G401 (cell line): ENCODE results near the gene SLC2A10. TPM values are rescaled to one million over a fixed set of nuclear protein-coding genes. Genes with fewer than 3 reads are reported as not detected.
"Not testable (repeated sequence)": the region's sequence is repeated elsewhere in the genome, so short reads cannot be mapped to it uniquely, and the experiment has no call there.

ENCODE experiments used
- DNase-seq: peaks from one replicate; pipeline ENCODE4 v3.0.0-alpha.2; 2015; ENCODE audit warnings: low spot score
- in situ Hi-C: cut with HindIII; loops from 2 replicates; pipeline ENCODE4 v1.10.0; 2016; ENCODE audit warnings: low sequenced_read_pairs, mixed read lengths
- total RNA-seq: library from RNA; depleted of rRNA; stranded (reverse); fragments of >200 nt; shearing (Covaris generic); gene quantifications from 2 replicates; pipeline ENCODE4 v1.2.3, GENCODE V29; 2014; rRNA removed

SLC2A10 gene
- total RNA-seq = 2.4 and 3.4 TPM in 2 replicates

DNA sequence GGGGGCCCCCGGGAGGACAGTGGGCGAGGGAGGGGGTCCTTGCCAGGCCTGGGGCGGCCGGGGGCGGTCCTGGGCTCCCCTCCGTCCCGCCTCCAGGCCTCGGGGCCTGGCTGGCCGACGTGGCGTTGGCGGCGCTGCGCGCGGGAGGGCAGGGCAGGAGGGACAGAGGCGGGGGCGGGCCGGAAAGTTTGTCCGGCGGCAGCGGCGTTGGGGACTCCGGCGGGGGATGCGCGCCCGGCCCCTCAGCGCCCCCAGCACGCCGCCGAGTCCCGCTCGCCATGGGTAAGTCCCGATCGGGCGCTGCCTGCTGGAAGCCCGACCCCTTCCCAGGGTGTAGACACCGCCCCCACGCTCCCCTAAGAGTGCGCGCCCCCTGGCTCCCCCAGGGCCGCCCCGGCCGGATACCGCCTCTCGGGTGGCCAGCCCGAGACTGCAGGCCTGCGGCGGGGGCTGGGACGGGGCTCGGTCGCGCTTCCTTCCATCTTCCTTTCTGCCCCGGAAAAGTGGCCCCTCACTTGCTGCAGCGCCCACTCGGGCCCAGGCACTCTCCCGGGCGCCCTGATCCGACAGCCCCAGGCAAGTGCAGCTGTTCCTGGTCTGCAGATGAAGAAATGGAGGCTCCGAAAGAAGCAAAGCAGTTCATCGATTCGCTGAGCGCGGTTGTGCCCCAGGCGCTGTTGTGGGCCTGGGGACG is at the start of gene SLC2A10:
TSS of gene SLC2A10 (plus strand) at position 191 of the 694 bp plus-strand sequence. CDS start at position 279, 88 bp downstream.
- in situ Hi-C loops = no loop called here
- no peak for DNase-seq

DNA sequence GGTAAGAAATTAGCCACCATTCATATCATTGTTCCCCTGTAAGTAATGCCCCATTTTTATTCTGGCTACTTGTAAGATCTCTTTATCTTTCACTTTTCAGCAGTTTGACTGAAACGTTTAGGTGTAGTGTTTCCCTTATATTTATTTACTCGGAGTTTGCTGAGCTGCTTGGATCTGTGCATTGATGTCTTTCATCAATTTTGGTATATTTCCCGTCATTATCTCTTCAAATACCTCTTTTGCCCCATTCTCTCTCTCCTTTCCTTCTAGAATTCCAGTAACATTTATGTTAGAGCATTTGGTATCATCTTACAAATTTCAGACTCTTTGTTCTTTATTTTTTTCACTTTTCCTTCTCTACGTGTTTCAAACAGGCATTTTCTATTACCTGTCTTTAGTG is 49.0 kb upstream of the SLC2A10 start:
- no peak for DNase-seq
- in situ Hi-C loops = no loop called here

DNA sequence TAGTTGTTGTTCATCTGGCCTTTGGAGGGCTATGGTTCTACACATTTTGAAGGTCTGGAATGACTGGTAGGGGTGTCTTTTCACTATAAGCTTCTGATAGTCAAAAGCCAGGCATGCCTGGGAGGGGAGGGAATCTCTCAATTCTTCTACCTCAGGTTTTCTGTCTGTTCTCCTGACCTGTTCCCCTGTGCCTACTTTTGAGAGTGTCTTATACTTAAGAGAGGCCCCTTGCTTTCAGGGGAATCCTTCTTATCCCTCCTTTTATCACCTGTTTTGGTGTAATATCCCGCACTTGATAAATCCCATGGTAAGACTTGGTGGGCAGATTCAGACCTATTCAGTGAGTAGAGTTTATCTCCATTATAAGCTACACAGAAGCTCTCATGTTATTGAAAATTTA is 47.8 kb upstream of the SLC2A10 start:
- DNase-seq = no peak
- in situ Hi-C loops = no loop called here

DNA sequence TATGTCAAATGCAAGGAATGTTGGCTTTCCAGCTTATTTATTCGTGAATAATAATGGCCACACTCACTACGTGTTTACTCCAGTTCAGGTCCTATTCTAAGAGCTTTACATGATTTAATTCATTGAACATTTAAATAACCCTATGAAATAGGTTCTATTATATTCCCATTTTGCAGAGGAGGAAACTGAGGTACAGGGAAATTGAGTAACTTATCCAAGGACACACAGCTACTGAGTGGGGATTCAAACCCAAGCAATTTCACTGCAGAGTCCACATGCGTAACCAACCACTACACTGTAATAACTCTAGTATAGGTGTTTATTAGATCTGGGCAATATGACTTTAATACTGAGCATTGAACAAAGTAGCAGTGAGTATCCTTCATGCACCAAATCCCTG is 45.9 kb upstream of the SLC2A10 start:
- DNase-seq = no peak
- in situ Hi-C loops = no loop called here

DNA sequence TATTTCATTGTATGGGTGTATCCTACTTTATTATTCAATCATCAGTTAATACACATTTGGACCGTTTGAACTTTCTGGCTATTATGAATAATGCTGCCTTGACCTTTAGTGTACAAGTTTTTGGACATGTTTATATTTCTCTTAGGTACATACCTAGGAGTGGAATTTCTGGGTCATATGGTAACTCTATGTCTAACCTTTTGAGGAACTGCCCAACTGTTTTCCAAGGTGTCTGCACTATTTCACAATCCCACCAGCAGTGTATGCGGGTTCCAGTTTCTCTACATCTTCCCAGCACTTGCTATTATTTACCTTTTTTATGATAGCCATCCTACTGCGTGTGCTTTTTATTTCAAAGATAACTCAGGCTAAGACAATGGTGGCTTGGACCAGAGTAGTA is 43.8 kb upstream of the SLC2A10 start:
- DNase-seq = no peak

DNA sequence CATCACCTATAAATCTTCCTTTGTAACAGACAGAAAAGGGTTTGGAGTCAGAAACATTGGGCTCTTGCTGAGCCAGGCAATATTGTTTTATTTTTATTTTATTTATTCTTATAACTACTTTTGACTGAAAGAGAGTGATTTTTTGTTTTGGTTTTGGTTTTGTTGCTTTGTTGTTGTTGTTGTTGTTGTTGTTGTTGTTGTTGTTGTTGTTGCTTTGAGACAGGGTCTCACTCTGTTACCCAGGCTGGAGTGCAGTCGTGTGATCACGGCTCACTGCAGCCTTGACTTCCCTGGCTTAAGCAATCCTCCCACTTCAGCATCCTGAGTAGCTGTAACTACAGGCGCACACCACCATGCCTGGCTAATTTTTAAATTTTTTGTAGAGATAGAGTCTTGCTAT is 43.1 kb upstream of the SLC2A10 start:
- in situ Hi-C loops = no loop called here
- DNase-seq = no peak

More for the DNA sequence above, 43.8 kb upstream of the SLC2A10 start:
- in situ Hi-C loops = no loop called here

DNA sequence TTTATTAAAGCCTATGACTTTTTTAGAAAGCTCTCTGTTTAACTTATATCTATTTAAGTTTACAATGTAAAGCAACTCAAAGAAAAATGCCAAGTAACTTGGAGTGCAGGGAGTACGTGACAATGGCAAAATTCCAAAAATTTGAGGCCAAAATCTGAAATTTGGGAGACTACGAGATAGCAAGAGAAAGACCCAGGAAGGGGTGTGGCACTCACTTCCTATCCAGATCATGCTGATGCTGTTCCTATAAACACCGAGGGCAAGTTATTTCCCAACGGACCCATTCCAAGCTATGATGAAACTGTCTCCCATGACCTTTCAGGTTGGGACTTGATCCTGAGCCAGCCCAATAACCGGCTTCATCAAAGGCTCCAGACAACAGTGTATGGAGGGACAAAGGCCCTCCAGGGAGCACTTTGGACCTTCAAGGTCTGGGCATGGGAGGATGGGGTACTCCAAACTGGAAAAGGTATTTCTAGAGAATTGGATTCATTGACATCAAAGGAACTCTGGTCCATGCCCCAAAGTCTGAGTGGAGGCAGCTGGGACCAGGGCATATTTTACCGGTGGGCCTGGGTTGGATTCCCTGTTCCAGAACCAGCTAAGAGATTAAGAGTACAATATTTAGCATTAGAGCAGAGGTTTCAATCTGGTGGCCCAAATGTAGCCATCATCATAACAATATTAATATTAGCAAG is 42.5 kb upstream of the SLC2A10 start:
- DNase-seq = no peak

DNA sequence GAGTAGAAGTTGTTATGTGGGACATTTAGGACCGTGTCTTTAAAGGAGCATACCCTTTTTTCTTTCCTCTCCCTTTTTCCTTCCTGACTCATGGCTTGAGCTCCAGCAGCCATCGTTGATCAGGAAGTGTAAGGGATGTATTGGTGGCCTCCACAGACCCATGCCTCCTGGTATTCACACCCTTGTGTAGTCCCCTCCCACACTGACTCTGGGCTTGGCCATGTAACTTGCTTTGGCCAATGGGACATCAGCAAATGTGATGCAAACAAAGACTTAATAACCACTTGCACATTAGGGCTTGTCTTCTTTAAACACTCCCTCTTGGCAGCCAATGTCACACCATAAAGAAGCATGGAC is 39.2 kb upstream of the SLC2A10 start:
- no peak for DNase-seq
- in situ Hi-C loops = no loop called here

More for the DNA sequence above, 42.5 kb upstream of the SLC2A10 start:
- in situ Hi-C loops = no loop called here

DNA sequence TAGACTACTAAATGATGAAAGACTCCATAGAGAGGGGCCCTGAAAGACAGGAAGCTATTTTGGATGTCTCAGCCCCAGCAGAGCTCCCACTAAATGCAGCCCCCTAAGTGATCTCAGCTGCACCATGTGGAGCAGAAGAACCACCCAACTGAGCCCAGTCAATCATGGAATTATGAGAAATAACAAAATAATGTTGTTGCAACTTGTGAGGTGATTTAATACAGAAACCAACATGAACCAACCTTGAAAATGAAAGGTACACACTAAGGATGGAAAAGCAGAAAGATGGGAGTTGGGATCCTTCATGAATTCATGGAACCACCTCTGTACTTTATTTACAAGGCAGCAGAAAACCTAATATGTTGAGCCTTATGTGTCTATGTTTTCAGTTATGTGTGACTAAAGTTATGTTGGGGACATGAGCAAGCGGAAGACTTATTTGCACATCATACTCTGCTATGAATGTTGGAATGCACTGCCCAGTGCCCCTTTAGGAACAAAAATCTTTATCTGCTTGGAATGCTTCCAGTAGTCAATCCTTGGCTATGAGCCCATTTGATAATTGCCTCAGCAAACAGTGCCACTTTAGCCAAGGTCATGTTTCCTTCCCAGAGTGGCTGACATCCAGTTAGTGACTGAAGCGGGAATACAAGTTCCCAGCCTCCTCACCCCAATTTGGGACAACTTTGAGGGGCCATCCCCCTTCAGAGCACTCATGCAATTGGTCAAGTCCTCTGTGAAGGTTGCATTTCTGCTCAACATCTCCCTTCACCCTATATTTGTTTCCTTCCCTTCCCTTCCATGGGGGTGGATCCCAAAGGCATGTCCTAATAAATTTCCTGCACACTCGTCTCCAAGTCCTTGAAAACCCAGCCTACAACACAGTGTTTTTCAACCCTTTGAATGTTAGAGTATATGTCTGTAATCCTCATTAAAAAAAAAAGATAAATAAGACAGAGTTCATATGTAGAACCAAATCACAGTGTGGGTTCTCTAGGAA is 38.6 kb upstream of the SLC2A10 start:
- DNase-seq = no peak
- in situ Hi-C loops = no loop called here

DNA sequence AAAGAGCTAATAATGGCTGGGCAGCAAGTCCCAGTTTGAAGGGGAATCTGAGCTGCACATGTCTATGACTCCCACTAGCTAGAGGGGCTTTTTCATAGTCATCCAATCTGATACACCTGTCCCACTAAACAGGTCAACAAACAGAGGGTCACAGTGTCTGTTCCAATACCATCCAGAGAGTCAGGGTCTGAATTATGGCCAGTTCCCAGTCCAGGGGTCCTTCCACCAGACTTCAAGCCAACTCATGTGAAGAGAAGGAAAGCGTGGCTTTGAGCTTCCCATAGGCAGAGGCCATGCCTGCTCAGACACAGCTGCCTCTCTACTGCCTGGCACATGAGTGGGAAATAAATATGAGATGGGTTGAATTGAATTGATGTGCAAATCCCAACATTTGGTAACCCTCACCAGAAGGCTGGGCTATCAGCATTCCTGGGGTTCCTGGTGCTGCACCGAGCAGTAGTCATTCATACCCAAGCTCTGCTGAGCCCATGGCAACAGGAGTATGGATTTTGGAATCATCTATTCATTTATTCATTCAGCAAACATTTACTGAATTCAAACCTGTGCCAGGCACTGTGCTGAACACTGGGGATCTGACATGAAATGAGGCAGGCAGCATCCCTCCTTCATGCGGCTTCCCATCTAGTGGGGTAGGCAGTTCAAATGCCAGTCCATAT is 37.4 kb upstream of the SLC2A10 start:
- in situ Hi-C loops = no loop called here
- no peak for DNase-seq

DNA sequence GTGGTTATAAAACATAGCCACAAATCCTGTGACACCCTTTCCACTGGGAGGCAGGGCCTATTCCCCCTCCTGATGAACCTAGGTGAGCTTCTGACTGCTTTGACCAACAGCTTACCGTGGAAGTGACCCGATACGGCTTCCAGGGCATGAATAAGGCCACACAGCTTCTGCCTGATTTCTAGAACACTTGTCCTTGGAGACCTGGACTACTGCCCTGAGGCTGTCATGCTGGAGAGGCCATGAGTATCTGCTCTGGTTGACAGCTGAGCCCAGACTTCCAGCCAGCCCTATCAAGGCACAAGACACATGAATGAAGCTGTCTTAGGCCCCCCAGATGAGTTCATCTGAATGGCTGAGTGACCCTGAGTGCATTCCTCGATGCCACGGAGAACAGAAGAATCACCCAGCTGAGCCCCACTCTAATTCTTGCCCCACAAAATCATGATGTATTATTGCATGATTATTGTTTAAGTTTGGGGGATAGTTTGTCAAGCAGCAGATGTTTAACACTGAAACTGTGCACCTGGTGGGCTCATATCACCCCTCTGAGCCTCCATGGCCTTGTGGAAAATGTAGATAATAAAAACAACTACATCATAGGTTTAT is 36.8 kb upstream of the SLC2A10 start:
- in situ Hi-C loops = no loop called here

DNA sequence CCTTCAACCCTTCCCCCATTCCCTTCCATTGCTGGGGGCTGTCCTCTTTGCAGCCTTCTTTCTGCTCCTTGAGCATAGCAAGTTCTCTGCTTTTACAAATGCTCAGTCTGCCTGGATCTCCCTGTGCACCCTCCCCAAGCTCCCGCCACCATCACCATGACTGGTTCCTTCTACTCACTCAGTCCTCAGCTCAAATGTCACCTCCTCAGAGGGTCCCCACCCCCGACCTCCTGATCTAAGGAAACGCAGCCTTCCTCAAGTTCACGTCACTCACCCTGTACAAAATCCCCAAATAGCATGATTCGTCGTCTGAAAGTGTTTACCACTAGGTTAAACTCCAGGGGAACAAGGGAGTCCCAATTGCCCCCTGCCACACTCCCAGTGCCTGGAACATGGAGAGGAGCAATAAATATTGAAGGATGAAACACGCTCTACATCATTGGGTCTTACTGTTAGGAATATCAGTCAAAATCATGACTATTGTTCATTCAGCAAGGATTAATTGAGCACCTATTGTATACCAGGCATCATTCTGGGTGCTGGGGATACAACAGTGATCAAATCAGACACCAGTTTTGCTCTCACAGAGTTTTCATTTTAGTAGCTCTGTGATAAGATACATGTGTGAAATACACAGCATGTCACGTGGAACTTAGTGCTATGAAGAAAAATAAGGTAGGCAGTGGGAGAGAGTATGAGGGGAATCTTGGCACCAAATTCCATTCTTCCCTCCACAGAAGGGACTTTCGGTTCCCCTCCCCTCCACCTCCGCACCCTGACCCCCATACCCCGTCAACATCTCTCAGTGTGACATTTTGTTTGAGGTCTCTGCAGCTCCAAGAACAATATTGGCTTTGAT is 35.8 kb upstream of the SLC2A10 start:
- in situ Hi-C loops = no loop called here
- DNase-seq = no peak

More for the DNA sequence above, 36.8 kb upstream of the SLC2A10 start:
- DNase-seq = no peak

DNA sequence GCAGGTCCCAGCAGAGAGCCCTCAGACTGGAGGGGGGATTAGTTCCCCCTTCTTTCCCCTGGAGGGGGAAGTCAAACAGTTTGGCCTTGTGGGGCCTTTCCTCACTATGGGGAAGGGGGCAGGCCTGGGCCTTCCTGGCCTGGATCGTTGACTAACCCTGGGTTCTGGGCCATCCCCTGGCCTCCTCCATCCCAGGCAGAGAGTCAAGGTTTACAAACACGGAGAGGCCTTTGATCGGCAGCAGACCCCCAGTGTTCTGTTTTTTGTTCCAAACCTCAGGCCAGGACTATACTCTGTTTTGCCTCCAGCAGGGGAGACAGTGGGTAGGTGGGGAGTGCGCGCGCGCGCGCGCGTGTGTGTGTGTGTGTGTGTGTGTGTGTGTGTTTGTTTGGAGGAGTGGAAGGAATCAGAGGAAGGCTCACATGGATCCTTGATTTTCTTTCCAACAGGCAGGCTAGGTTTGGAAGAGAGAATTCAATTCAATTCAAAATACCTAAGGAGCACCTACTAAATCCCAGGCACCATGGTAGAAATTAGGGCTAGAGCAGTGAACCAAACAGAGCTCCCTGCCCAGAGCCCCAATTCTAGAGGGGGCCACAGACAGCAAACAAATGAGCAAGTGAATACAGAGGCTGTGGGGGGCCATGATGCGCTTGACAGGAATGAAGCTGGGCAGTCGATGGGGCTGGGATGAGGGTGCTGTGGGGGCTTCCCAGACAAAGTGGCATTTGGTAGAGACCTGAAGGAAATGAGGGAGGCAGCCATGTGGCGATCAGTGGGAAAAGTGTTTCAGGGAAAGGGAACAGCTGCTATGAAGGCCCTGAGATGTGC is 35.0 kb upstream of the SLC2A10 start:
- DNase-seq = no peak
- in situ Hi-C loops = no loop called here

DNA sequence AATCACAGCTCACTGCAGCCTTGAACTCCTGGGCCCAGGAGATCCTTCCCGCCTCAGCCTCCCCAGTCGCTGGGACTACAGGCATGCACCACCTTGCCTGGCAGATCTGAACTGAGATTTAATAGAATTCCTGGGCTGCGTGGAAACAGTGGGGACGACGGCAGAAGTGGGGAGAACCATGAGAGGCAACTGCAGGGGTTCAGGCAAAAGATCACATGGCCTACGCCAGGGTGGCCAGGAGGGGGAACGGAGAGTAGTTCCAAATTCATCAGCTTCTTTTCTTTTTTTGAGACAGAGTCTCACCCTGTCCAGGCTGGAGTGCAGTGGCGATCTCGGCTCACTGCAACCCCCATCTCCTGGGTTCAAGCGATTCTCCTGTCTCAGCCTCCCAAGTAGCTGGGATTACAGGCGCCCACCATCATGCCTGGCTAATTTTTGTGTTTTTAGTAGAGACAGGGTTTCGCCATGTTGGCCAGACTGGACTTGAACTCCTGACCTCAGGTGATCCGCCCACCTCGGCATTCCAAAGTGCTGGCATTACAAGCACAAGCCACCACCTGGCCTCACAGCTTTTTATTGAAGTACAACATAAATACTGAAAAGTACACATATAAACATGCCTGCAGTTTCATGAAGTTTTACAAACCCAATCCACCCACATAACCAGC is 32.7 kb upstream of the SLC2A10 start:
- in situ Hi-C loops, DNase-seq: not testable (repeated sequence)

DNA sequence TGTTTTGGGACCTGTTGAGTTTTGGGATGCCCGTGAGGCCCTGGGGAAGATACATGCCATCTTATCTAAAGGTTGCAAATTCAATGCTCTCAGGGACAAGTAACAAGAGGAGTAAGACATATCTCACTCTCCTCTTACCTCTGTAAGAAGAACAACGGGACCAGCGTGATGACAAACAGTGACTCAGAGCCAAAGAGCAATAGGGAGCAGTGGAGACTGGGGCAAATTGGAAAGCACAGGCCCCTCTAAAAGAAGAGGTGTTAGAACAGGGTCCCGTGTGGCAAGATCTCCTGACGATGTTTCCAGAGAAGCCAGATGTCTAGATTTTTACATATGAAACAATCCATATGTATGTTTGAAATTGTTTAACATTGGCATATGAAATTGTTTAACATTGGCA is 31.8 kb upstream of the SLC2A10 start:
- DNase-seq = no peak
- in situ Hi-C loops = no loop called here

DNA sequence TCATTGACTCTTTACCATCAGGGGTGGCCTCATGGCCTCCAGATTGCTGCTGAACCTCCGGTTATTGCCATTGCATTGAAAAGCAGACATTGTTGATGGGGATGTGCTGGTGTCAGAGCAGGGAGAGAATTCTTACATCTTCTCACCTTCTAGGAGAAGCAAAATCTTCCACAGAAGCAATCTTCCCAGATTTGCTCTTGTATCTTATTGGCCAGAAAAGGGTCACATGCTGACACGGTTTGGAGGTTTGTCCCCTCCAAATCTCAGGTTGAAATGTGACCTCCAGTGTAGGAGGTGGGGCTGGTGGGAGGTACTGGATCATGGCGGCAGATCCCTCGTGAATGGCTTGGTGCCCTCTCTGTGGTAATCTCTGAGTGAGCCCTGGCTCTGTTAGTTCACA is 30.9 kb upstream of the SLC2A10 start:
- no peak for DNase-seq
- in situ Hi-C loops = no loop called here

DNA sequence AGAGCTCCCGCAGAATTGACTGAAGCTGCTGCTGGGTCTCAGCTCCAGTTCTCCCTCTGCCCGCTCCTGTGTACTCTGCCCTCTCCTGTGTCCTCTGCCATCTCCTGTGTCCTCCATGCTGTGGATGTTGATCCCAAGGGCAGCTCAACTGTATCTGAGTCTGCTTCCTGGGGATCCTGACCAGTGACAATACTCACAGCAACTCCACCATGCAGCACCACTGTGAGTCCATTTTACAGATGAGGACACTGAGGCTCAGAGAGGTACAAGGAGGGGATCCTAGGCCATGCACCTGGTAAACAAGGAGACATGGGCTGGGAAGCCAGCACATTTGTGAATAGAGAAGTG is 28.8 kb upstream of the SLC2A10 start:
- in situ Hi-C loops = no loop called here
- no peak for DNase-seq
